Thymus (tissue), 11 donors: ENCODE measurements around the gene MAPRE3. TPM values are rescaled to one million over a fixed set of nuclear protein-coding genes. Genes with fewer than 3 reads are reported as not detected.

Experiments used
- DNase-seq, 9 donors: peaks; one replicate each; pipeline ENCODE4 v3.0.0-alpha.2; 2013; ENCODE audit warnings: low spot score in 9 of 9, low read depth in 6 of 9, missing footprints in 1 of 9
- H3K27ac ChIP-seq, 2 donors: one replicate each; pipeline ENCODE4 v1.5.1; 2013; ENCODE audit warnings: control low read depth in 1 of 2, low read depth in 1 of 2, low read length in 1 of 2, mild to moderate bottlenecking in 1 of 2, moderate library complexity in 1 of 2
- H3K27me3 ChIP-seq, 2 donors: one replicate each; pipeline ENCODE4 v1.5.1; 2013; ENCODE audit warnings: low read length in 1 of 2; ENCODE audit not compliant: control insufficient read depth in 2 of 2, insufficient read depth in 1 of 2
- H3K36me3 ChIP-seq, 2 donors: one replicate each; pipeline ENCODE4 v1.5.1; 2013; ENCODE audit warnings: low read length in 1 of 2, mild to moderate bottlenecking in 1 of 2, moderate library complexity in 1 of 2; ENCODE audit not compliant: control insufficient read depth in 2 of 2, insufficient read depth in 2 of 2
- H3K4me1 ChIP-seq, 2 donors: one replicate each; pipeline ENCODE4 v1.5.1; 2013; ENCODE audit warnings: low read length in 2 of 2; ENCODE audit not compliant: control insufficient read depth in 2 of 2, insufficient read depth in 2 of 2
- H3K4me3 ChIP-seq, 2 donors: one replicate each; pipeline ENCODE4 v1.5.1; 2013; ENCODE audit warnings: low read length in 2 of 2, control low read depth in 1 of 2, mild to moderate bottlenecking in 1 of 2
- H3K9me3 ChIP-seq, 2 donors: one replicate each; pipeline ENCODE4 v1.5.1; 2013; ENCODE audit warnings: low read length in 1 of 2, mild to moderate bottlenecking in 1 of 2; ENCODE audit not compliant: control insufficient read depth in 2 of 2, insufficient read depth in 1 of 2
- WGBS: extraction: QIAGEN DNeasy Blood & Tissue Kit; methylation state at CpG from one replicate; pipeline ENCODE4 v1.1.7; 2013; 5-methylcytosine and 5-hydroxymethylcytosine counted together
- polyA plus RNA-seq: library from polyadenylated mRNA; stranded (reverse); fragments of 200-250 nt; gene quantifications from one replicate; pipeline ENCODE4 v1.2.3, GENCODE V29; 2013
- total RNA-seq: library from RNA; stranded (reverse); fragments of 120-200 nt; gene quantifications from one replicate; pipeline ENCODE4 v1.2.4, GENCODE V29; 2013
- donor health status: healthy.

MAPRE3 gene
- total and polyA plus RNA-seq, 2 donors, result 0.99 to 17.0 TPM

- H3K4me1 ChIP-seq, result no peaks in the 10 kb centered on the region
- no peaks in the 10 kb centered on the region for H3K9me3 ChIP-seq
- peaks cover 2 to 30% of the 10 kb centered on the region in 2 donors for H3K27me3 ChIP-seq
- H3K36me3 ChIP-seq, result no peaks in the 10 kb centered on the region
- 75% methylated on average over 2 of the region's 2 CpGs for WGBS
- no peak overlapping the region for H3K27ac ChIP-seq
- no peak for DNase-seq
- H3K4me3 ChIP-seq, result no peak overlapping the region
Observed at GRCh38 chr2:26959331-26959730, 11.1 kb upstream of the MAPRE3 start.

- no peaks in the 10 kb centered on the region for H3K4me1 ChIP-seq
- H3K36me3 ChIP-seq, result no peaks in the 10 kb centered on the region
- H3K27ac ChIP-seq, result no peak overlapping the region
- whole genome bisulfite sequencing, result 78% methylated on average over 3 of the region's 3 CpGs
- DNase-seq, result no peak
- H3K27me3 ChIP-seq, result peaks cover 7 to 29% of the 10 kb centered on the region in 2 donors
- no peaks in the 10 kb centered on the region for H3K9me3 ChIP-seq
- no peak overlapping the region for H3K4me3 ChIP-seq
Observed at GRCh38 chr2:26964446-26965130, 5.8 kb upstream of the MAPRE3 start.

GRCh38 chr2:26968001-26968400 lies 2.4 kb upstream of the MAPRE3 start:
- Histone ChIP-seq H3K4me1 (peaks cover 3 to 11% of the 10 kb centered on the region in 2 donors), H3K27me3 (peaks cover 34 to 57% of the 10 kb centered on the region in 2 donors), H3K36me3 (no peaks in the 10 kb centered on the region), H3K27ac (no peak overlapping the region), H3K9me3 (no peaks in the 10 kb centered on the region), H3K4me3 (no peak overlapping the region)
- DNase-seq, result no peak
- 91% methylated on average over 3 of the region's 3 CpGs for WGBS

GRCh38 chr2:26969077-26969844 lies 1.2 kb upstream of the MAPRE3 start:
- H3K27me3 ChIP-seq, result peaks cover 34 to 68% of the 10 kb centered on the region in 2 donors
- H3K4me1 ChIP-seq, result peaks cover 3 to 11% of the 10 kb centered on the region in 2 donors
- H3K9me3 ChIP-seq, result no peaks in the 10 kb centered on the region
- no peak overlapping the region for H3K4me3 ChIP-seq
- H3K27ac ChIP-seq, result no peak overlapping the region
- no peaks in the 10 kb centered on the region for H3K36me3 ChIP-seq
- no peak for DNase-seq
- WGBS, result 78% methylated on average over 10 of the region's 10 CpGs

GRCh38 chr2:26970928-26971627 lies 641 bp downstream of the MAPRE3 start:
- Histone ChIP-seq H3K4me3 (peak overlapping the region; percentile 8 to 63), H3K27me3 (peaks cover 36 to 79% of the 10 kb centered on the region in 2 donors), H3K4me1 (peaks cover 3 to 11% of the 10 kb centered on the region in 2 donors), H3K9me3 (no peaks in the 10 kb centered on the region), H3K36me3 (no peaks in the 10 kb centered on the region), H3K27ac (peak overlapping the region in 1 of 2 donors; percentile 64)
- 13% methylated on average over 34 of the region's 34 CpGs for WGBS
- peak in 1 of 9 donors; percentile 9 for DNase-seq

DNA sequence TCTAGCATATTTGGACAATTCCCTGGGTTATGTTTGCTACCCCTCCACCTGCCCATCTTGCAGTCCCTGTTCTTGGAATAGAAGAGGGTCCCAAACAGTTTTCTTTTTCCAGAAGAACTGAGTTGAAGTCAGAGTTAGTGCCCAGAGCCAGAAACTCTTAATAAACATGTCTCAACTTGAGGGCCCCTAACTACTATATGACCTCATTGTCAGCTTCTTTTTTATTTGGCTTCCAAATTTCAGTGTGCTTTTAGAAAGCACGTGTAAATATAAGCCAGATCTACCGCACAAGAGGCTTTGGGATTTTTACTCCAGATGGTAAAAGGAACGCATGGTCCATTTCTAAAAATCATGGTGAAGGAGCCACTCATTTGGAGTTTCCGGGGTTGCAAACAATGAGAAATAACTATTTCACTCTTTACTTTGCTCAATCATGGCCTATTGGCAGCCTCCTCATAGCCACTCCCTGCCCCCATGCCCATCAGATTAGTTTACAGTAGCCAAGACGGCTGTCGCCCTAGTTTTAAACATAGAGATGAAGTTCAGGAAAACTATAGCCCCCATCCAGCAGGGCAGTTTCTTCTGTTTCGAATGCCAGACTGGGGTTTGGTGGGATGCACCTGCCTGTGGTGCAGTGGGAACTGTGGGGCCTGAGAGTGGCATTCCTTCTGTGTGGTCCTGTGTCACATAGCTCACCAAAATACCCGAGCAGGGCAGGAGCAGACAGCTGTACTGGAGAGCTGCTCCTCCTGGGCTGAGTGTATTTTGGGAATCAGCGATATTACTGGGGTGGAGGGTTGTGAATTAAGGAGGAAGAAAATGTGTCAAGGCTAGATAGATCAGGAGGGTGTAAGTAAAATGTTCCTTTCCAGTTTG lies 1.7 kb downstream of the MAPRE3 start:
- 93% methylated on average over 9 of the region's 9 CpGs for WGBS
- peaks cover 36 to 79% of the 10 kb centered on the region in 2 donors for H3K27me3 ChIP-seq
- peak overlapping the region in 1 of 2 donors; percentile 2 for H3K27ac ChIP-seq
- H3K36me3 ChIP-seq, result no peaks in the 10 kb centered on the region
- H3K4me3 ChIP-seq, result no peak overlapping the region
- no peak for DNase-seq
- H3K9me3 ChIP-seq, result no peaks in the 10 kb centered on the region
- H3K4me1 ChIP-seq, result peaks cover 3 to 11% of the 10 kb centered on the region in 2 donors

- H3K9me3 ChIP-seq, result no peaks in the 10 kb centered on the region
- peaks cover 3 to 11% of the 10 kb centered on the region in 2 donors for H3K4me1 ChIP-seq
- peaks cover 31 to 68% of the 10 kb centered on the region in 2 donors for H3K27me3 ChIP-seq
- no peak overlapping the region for H3K27ac ChIP-seq
- H3K36me3 ChIP-seq, result no peaks in the 10 kb centered on the region
- 98% methylated on average over 5 of the region's 5 CpGs for whole genome bisulfite sequencing
- no peak overlapping the region for H3K4me3 ChIP-seq
- DNase-seq, result no peak
Observed at GRCh38 chr2:26974352-26974751, 3.9 kb downstream of the MAPRE3 start.

GRCh38 chr2:26975102-26975501 lies 4.7 kb downstream of the MAPRE3 start:
- Histone ChIP-seq H3K4me3 (no peak overlapping the region), H3K9me3 (no peaks in the 10 kb centered on the region), H3K36me3 (no peaks in the 10 kb centered on the region), H3K4me1 (peaks cover 2 to 7% of the 10 kb centered on the region in 2 donors), H3K27me3 (peaks cover 26 to 63% of the 10 kb centered on the region in 2 donors), H3K27ac (no peak overlapping the region)
- 11% methylated on average over 2 of the region's 2 CpGs for WGBS
- no peak for DNase-seq
